GM12892 (cell line): ENCODE results near the gene GPR153.

Source experiments
- POLR2A ChIP-seq: IDR thresholded peaks from 2 replicates; pipeline ENCODE4 v1.6.1; 2011; ENCODE audit warnings: low read depth, low read length, control low read depth
- POLR2AphosphoS5 ChIP-seq: IDR thresholded peaks from 2 replicates; pipeline ENCODE4 v1.6.1; 2011; ENCODE audit warnings: low read depth, low read length, control low read depth

DNA sequence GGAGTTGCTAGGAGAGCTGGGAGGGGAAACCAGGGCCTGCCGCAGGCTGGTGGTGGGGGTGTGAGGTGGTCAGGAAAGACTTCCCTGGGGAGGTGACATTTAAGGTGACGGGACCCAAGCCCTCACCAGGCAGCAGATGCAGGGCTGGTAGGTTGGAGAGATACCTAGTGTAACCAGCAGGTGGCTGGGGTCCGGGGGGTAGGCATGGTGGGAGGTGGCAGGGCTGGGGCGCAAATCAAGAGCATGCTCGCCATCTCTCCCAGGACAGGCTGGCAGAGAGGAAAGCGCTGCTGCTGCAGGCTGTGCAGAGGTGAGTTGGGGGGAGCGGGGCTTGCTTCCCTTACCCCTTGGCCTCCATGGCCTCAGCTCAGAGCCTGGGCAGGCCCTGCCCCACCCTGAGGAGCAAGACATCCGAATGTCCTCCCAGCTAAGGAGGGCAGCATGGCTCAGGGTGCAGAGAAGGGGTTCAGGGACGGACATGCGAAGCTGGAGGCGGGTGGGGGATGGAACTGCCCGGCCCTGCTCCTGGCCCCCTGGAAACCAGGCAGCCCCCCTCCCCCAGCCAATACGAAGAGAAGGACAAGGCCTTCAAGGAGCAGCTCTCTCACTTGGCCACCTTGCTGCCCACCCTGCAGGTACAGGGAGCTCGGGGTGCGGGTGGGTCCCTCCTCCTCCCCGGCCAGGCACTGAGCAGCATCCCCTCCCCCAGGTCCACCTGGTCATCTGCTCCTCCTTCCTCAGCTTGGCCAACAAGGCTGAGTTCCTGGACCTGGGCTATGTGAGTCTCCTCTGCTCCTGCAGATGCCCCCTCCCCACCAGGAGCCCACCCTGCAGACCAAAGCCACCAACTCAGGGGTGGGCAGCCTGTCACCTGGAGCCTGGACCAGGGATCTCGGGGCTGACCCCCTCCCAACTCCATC, 51.0 kb downstream of the GPR153 start:
- TF ChIP-seq POLR2A (no peak), POLR2AphosphoS5 (no peak)
